ENCODE data around the gene TREM1. TPM values are rescaled to one million over a fixed set of nuclear protein-coding genes. Genes with fewer than 3 reads are reported as not detected.

TREM1 gene
- total RNA-seq, 6 donors from 2014 or later = 52.8 to 168 (median 115) TPM

- 84 to 85% methylated on average over 4 of the region's 4 CpGs for WGBS, 2 donors
- TF ChIP-seq CTCF (IDR thresholded peaks at IDR 0.05) = no peak
- TF ChIP-seq EP300 (IDR thresholded peaks at IDR 0.05) = no peak
- TF ChIP-seq POLR2AphosphoS5 (IDR thresholded peaks at IDR 0.05) = no peak
- no peak for TF ChIP-seq POLR2A (IDR thresholded peaks at IDR 0.05)
- Histone ChIP-seq H3K36me3 (no peaks in the 10 kb centered on the region), H3K27me3 (peaks cover 0 to 3% (median 0%) of the 10 kb centered on the region in 4 donors), H3K4me1 (no peaks in the 10 kb centered on the region), H3K4me3 (no peak overlapping the region), H3K27ac (no peak overlapping the region), H3K9me3 (no peaks in the 10 kb centered on the region)
- no peak for ATAC-seq (ENCODE audit: low FRiP score in 2 of 2)
- no peak for DNase-seq
Measured at GRCh38 chr6:41332842-41333736, 46.6 kb upstream of the TREM1 start.

GRCh38 chr6:41332241-41332640, 45.8 kb upstream of the TREM1 start:
- WGBS, 2 donors = 64 to 83% methylated on average over 8 of the region's 8 CpGs
- H3K36me3 ChIP-seq = no peaks in the 10 kb centered on the region
- H3K9me3 ChIP-seq = no peaks in the 10 kb centered on the region
- no peaks in the 10 kb centered on the region for H3K4me1 ChIP-seq
- DNase-seq (no peak), ATAC-seq (ENCODE audit: low FRiP score in 2 of 2) (no peak)
- no peak overlapping the region for H3K4me3 ChIP-seq
- H3K27me3 ChIP-seq = peaks cover 0 to 3% (median 0%) of the 10 kb centered on the region in 4 donors
- TF ChIP-seq POLR2A (IDR thresholded peaks at IDR 0.05) = no peak
- TF ChIP-seq CTCF (IDR thresholded peaks at IDR 0.05) = no peak
- no peak overlapping the region for H3K27ac ChIP-seq

GRCh38 chr6:41331401-41332150, 45.1 kb upstream of the TREM1 start:
- peaks cover 0 to 3% (median 0%) of the 10 kb centered on the region in 4 donors for H3K27me3 ChIP-seq

GRCh38 chr6:41327177-41327576, 40.7 kb upstream of the TREM1 start:
- no peaks in the 10 kb centered on the region for H3K9me3 ChIP-seq
- WGBS, 2 donors = 82 to 87% methylated on average over 2 of the region's 2 CpGs
- H3K36me3 ChIP-seq = no peaks in the 10 kb centered on the region
- H3K27ac ChIP-seq = no peak overlapping the region
- ATAC-seq (ENCODE audit: low FRiP score in 2 of 2) (no peak), DNase-seq (no peak)
- peaks cover 0 to 3% (median 0%) of the 10 kb centered on the region in 4 donors for H3K27me3 ChIP-seq
- no peaks in the 10 kb centered on the region for H3K4me1 ChIP-seq
- no peak overlapping the region for H3K4me3 ChIP-seq
- no peak for TF ChIP-seq POLR2AphosphoS5 (IDR thresholded peaks at IDR 0.05)
- no peak for TF ChIP-seq POLR2A (IDR thresholded peaks at IDR 0.05)
- no peak for TF ChIP-seq EP300 (IDR thresholded peaks at IDR 0.05)
- no peak for TF ChIP-seq CTCF (IDR thresholded peaks at IDR 0.05)

More at GRCh38 chr6:41331401-41332150, 45.1 kb upstream of the TREM1 start:
- ATAC-seq (ENCODE audit: low FRiP score in 2 of 2) (no peak), DNase-seq (no peak)
- no peaks in the 10 kb centered on the region for H3K4me1 ChIP-seq
- WGBS, 2 donors = 88 to 94% methylated on average over 10 to 11 of the region's 11 CpGs
- H3K4me3 ChIP-seq = no peak overlapping the region
- TF ChIP-seq EP300 (IDR thresholded peaks at IDR 0.05) = no peak
- no peak for TF ChIP-seq POLR2AphosphoS5 (IDR thresholded peaks at IDR 0.05)
- TF ChIP-seq CTCF (IDR thresholded peaks at IDR 0.05) = no peak
- TF ChIP-seq POLR2A (IDR thresholded peaks at IDR 0.05) = no peak
- H3K27ac ChIP-seq = no peak overlapping the region
- H3K9me3 ChIP-seq = no peaks in the 10 kb centered on the region
- H3K36me3 ChIP-seq = no peaks in the 10 kb centered on the region

All from upper lobe of left lung (tissue), 6 donors.